Measurements from ENCODE around the gene FEN1.

FEN1 gene

GRCh38 chr11:61756452-61757212 is 36.1 kb upstream of the FEN1 start:
- DNase-seq: peak; percentile 32
- peak; percentile 56 for ATAC-seq

- ATAC-seq (no peak), DNase-seq (no peak)
Measured at GRCh38 chr11:61757213-61757862, 35.4 kb upstream of the FEN1 start.

DNA sequence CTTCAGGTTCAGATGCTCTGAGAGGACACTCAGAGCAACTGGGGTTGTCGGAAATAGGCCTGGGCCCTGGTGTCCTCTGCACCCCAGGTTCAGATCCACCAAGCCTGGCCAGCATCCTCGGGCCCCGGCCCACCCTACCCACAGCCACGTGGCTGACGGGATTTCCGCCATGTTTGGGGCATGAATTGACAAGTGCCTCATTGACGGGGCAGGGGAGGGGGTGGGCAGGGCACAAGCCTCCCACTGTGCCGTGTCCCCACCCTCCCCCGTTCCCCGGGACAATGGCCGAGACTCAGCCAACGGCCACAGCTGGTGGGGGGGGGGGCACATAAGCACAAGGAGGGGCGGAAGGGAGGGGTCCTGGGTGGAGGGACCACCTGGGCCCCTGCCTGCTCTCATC is 31.8 kb upstream of the FEN1 start:
- DNase-seq (no peak), ATAC-seq (no peak)

GRCh38 chr11:61761440-61762222 is 31.1 kb upstream of the FEN1 start:
- DNase-seq: no peak
- no peak for ATAC-seq

DNA sequence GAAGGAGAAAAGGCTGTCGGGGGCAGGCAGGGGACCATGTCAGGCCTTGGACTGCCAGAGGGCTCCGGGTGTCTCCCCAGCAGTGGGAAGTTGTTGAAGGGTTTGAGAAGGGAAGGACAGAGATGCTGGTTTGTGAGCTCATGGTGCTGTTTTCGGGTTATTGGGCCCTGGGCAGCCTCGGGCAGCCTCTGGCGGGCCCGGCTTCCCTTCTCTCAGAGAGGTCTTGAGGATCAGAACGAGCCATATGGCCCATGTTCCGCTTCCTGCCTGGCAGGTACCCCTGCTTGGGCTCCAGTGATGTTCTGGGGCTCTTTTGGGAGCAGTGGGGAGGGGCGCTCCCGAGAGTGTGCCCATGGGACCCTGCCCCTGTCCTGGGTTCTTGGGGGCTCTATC is 30.5 kb upstream of the FEN1 start:
- ATAC-seq: no peak
- no peak for DNase-seq

- DNase-seq: no peak
- ATAC-seq: no peak
Measured at GRCh38 chr11:61762798-61763197, 29.9 kb upstream of the FEN1 start.

GRCh38 chr11:61763930-61764605 is 28.6 kb upstream of the FEN1 start:
- ATAC-seq: no peak
- DNase-seq: no peak

DNA sequence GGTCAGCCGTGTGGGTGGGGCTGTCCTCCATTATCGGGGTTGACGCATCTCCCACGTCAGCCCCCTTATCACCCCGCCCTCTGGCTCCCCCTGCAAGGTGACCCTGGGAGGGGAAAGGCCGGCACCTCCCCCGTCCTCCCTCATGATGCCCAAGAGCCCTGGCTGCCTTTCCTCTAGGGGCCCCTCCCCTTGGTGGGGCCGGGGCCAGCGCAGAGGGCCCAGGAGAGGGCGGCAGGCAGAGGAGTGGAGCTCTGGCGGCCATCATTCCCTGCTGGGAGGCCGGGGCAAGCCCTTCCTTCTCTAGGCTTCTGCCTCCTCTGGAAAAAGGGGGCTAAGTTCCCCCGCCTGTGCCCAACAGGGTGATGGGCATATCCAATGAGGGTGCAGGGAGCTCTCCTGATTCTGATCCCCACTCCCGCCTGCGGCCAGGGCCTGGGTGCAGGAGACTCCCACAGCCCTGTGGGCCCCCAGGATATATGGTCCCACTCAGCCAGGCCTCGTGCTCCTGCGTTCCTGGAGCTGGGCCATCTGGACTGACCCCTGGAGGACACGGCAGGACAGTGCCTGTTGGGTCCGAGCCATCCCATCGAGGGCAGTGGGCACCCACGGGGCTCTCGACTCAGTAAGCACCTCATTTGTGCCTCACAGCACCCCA is 28.0 kb upstream of the FEN1 start:
- DNase-seq: no peak
- ATAC-seq: no peak

DNA sequence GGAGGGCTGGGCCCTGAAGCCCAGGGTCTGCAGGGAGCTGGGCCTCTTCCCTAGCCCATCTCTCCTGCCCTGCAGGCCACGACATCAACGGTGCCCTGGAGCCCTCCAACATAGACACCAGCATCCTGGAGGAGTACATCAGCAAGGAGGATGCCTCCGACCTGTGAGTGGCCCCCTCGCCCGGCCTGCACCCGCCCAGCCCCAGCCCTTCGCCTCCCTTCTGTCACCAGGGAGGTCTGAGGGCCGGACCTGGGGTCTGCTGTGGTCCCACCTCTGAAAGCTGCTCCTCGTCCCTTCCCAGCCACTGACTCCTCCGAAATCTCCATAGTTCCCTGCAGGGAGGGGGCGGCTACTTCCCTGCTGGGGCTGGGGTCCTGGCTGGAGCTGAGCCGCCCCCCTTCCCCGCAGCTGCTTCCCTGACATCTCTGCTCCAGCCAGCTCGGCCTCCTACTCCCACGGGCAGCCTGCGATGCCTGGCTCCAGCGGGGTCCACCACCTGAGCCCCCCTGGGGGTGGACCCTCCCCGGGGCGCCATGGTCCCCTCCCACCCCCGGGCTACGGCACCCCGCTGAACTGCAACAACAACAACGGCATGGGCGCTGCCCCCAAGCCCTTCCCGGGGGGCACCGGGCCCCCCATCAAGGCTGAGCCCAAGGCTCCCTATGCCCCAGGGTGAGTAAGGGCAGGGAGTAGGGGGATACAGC is 27.0 kb upstream of the FEN1 start:
- DNase-seq (no peak), ATAC-seq (no peak)

DNA sequence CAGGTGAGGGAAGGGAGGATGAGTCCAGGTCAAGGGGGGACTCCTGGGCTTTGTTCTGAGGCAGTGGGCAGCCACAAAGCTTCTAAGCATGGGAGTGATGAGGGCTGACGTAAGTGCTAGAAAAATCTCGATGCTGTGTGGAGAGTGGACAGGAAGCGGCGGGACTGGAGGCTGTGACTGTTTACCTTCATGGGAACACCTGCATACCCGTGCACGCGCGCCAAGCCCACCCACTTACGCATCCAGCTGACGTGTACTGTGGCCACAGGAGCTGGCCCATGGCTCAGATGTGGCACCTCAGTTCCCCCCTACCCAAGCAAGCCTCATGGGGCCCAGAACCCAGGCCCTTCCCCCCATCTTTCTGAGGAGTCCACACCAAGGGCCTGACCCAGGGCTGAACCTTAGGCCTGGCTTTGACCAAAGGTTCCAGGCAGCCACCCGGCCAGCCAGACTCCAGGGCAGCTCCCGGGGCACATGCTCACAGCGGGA is 26.3 kb upstream of the FEN1 start:
- DNase-seq (no peak), ATAC-seq (no peak)

- ATAC-seq: no peak
- no peak for DNase-seq
Measured at GRCh38 chr11:61768376-61769076, 24.2 kb upstream of the FEN1 start.

GRCh38 chr11:61769169-61769920 is 23.4 kb upstream of the FEN1 start:
- ATAC-seq: no peak
- no peak for DNase-seq

DNA sequence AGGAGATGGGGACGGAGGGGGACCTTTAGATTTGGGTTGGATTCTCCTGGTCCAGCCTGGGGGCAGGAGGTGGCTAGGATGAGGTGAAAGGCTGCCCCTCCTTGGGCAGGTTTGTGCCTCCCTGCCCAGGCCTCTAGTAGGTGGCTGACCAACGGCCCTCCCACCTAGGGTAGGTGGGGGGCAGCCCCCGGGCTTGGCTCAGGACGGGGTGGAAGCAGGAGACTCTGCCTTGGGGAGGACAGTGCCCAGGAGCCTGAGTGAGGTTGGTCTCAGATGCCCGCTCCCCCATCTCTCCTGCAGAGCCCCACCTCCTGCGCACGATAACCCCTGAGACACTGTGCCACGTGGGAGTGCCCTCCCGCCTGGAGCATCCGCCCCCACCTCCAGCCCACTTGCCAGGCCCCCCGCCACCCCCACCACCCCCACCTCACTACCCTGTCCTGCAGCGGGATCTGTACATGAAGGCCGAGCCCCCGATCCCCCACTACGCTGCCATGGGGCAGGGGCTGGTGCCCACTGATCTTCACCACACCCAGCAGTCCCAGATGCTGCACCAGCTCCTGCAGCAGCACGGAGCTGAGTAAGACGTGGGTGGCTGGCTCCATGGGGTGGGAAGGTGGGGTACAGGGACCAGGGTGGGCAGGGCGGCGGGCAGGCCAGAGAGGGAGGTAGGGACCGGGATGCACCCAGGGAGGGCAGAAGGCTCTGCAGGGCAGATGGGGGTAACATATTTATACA is 22.6 kb upstream of the FEN1 start:
- ATAC-seq (no peak), DNase-seq (no peak)

GRCh38 chr11:61771195-61771894 is 21.4 kb upstream of the FEN1 start:
- DNase-seq: no peak
- ATAC-seq: no peak

DNA sequence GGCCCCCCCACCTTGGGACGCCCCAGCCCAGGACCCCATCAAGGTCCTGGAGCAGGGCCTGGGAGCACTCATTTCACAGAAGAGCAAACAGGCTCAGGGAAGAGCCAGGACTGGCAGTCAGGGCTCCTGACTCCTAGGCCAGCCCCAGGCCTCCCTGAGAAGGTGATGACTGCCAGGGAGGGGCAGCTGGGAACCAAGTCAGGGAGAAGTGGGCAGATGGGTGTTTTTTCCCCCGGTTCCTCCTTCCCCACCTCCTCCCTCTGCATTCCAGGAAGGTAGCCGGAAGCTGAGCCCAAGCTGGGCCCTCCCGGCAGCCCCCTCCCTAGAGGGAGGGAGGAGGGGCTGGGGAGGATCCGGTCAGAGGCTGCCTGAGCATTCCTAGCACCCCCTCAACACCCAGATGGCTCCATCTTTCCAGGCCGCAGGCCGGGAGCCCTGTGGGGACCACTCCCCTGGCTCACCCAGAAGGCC is 20.7 kb upstream of the FEN1 start:
- DNase-seq: no peak
- no peak for ATAC-seq

DNA sequence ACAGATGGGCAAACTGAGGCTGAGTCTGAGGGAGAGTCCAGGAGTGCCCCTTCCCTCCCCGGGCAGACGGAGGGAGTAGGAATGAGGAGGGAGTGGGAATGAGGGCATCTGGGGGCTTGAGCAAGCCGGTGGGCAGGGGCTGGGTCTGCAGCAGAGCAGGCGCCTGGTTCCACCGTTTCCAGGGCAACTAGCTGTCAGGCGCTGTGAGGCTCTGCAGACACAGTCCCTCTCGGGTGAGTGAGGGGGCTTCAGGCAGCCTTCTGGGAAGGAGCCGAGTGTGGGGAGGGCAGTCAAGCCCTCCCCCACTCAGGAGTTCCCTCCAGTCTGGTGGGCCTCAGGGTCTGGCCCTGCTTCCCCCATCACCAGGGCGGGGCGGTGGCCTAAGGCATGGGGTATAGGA is 19.4 kb upstream of the FEN1 start:
- ATAC-seq (no peak), DNase-seq (no peak)

- no peak for DNase-seq
- ATAC-seq: no peak
Measured at GRCh38 chr11:61773809-61774208, 18.9 kb upstream of the FEN1 start.

DNA sequence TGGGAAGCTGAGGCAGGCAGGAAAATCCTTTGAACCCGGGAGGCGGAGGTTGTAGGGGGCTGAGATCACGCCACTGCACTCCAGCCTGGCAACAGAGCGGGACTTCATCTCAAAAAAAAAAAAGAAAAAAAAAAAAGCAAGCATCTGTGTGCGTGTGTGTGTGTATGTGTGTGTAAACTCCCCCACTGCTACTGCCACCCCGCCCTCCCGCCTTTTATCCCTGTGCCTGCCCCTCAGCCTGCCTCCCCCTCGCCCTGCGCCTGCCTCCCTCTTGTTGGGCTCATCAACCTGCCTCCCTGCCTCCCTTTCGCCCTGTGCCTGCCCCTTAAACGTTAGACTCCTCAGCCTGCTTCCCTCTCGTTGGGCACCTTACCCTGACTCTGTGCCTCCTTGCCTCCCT is 18.3 kb upstream of the FEN1 start:
- ATAC-seq (no peak), DNase-seq (no peak)

Data from stimulated activated naive CD8-positive, alpha-beta T cell treated with anti-CD3 and anti-CD28 coated beads, Interleukin-15, Interleukin-2, amounts not matched to agents 100 U/mL and 50 U/mL, for 24 hours (primary cell).